K562 (cell line): Measurements from ENCODE around the gene ZFYVE28. TPM values are rescaled to one million over a fixed set of nuclear protein-coding genes. Genes with fewer than 3 reads are reported as not detected.
A peak's percentile ranks its signal among the peaks of the same experiment; 100 is the strongest.

Source experiments
- CXXC5 ChIP-seq: fragments of 250-450 bp; sonication (Bioruptor Pico); IDR thresholded peaks from 2 replicates; pipeline ENCODE4 v1.8.0; 2022; ENCODE audit warnings: inconsistent platforms, mild to moderate bottlenecking, moderate library complexity
- DIDO1 ChIP-seq: fragments of 450-650 bp; IDR thresholded peaks from 2 replicates; pipeline ENCODE4 v1.6.1; 2016; ENCODE audit warnings: low read depth, missing biosample characterization, missing genetic modification characterization
- MTA2 ChIP-seq: fragments of 450-650 bp; IDR thresholded peaks from 2 replicates; pipeline ENCODE4 v1.6.1; 2016; ENCODE audit warnings: low read depth
- NONO ChIP-seq, 2 experiments: fragments of 200-400 bp in 1 of 2; fragments of 450-650 bp in 1 of 2; formaldehyde crosslinking in 1 of 2; IDR thresholded peaks; 2 replicates each; pipeline ENCODE4 v1.6.1; 2017; ENCODE audit warnings: low read depth in 2 of 2, mild to moderate bottlenecking in 2 of 2, moderate library complexity in 2 of 2, low read length in 1 of 2
- RBM15 ChIP-seq: fragments of 200-400 bp; formaldehyde crosslinking; IDR thresholded peaks from 2 replicates; pipeline ENCODE4 v1.6.1; 2018; ENCODE audit warnings: mild to moderate bottlenecking, low read length, moderate library complexity; ENCODE audit not compliant: insufficient read depth
- SIN3A ChIP-seq, 2 experiments: fragments of 150-350 bp in 1 of 2; IDR thresholded peaks; 2 replicates each; pipeline ENCODE4 v1.6.1; 2011 to 2016; ENCODE audit warnings: borderline replicate concordance in 2 of 2, low read depth in 2 of 2, low read length in 2 of 2, mild to moderate bottlenecking in 2 of 2, moderate library complexity in 2 of 2; ENCODE audit not compliant: control insufficient read depth in 1 of 2
- SRSF1 ChIP-seq: fragments of 200-400 bp; formaldehyde crosslinking; IDR thresholded peaks from 2 replicates; pipeline ENCODE4 v1.6.1; 2017; ENCODE audit warnings: mild to moderate bottlenecking, low read depth, low read length, moderate library complexity
- XRCC3 ChIP-seq: fragments of 450-650 bp; IDR thresholded peaks from 2 replicates; pipeline ENCODE4 v1.6.1; 2017; ENCODE audit warnings: mild to moderate bottlenecking, moderate library complexity
- ZKSCAN3 ChIP-seq: fragments of 250-450 bp; sonication (Bioruptor Pico); IDR thresholded peaks from 2 replicates; pipeline ENCODE4 v1.4.0; 2020
- ZKSCAN8 ChIP-seq: fragments of 200-800 bp; sonication (Bioruptor generic); IDR thresholded peaks from 2 replicates; pipeline ENCODE4 v1.6.1; 2016; ENCODE audit warnings: missing genetic modification characterization, missing compliant biosample characterization
- ZNF23 ChIP-seq: fragments of 250-450 bp; sonication (Bioruptor Pico); IDR thresholded peaks from 2 replicates; pipeline ENCODE4 v1.4.0; 2020; ENCODE audit warnings: mild to moderate bottlenecking
- ZNF282 ChIP-seq: sonication (generic); formaldehyde crosslinking; IDR thresholded peaks from 2 replicates; pipeline ENCODE4 v1.8.1; 2023; ENCODE audit warnings: missing genetic modification reagents
- ZNF41 ChIP-seq: fragments of 250-450 bp; sonication (Bioruptor Pico); conservative IDR thresholded peaks from 2 replicates; pipeline ENCODE4 v1.4.0; 2020; ENCODE audit warnings: mild to moderate bottlenecking
- ZNF436 ChIP-seq: fragments of 250-450, 450-650 bp; sonication (Bioruptor Pico); formaldehyde crosslinking; IDR thresholded peaks from 2 replicates; pipeline ENCODE4 v1.7.0; 2020; ENCODE audit warnings: mild to moderate bottlenecking
- ZNF57 ChIP-seq: fragments of 450-650 bp; formaldehyde crosslinking; IDR thresholded peaks from 2 replicates; pipeline ENCODE4 v1.4.0; 2020; ENCODE audit warnings: mild to moderate bottlenecking, moderate library complexity
- ZNF699 ChIP-seq: fragments of 250-450 bp; sonication (Bioruptor Pico); IDR thresholded peaks from 2 replicates; pipeline ENCODE4 v1.8.0; 2021; ENCODE audit warnings: mild to moderate bottlenecking, moderate library complexity; ENCODE audit not compliant: insufficient replicate concordance
- polyA plus RNA-seq, 8 experiments: library from polyadenylated mRNA; depleted of rRNA in 4 of 8; stranded (reverse) in 5 of 8; unstranded in 3 of 8; fragments of >200 nt; fragmentation: Nextera tagmentation in 2 of 8; fragmentation: Illumina TruSeq in 1 of 8; extraction: Ambion mirVana in 2 of 8; extraction: Trizol in 1 of 8; gene quantifications; 2 replicates each; pipeline versions ENCODE4 v1.2.1 to v1.2.3, GENCODE V29; 2011 to 2014; ENCODE audit warnings: inconsistent platforms in 1 of 8, missing spikeins in 1 of 8
- total RNA-seq, 7 experiments: library from RNA; depleted of rRNA in 6 of 7; stranded (reverse); fragments of >200 nt in 6 of 7; fragmentation: Illumina TruSeq in 2 of 7; extraction: Trizol in 2 of 7; gene quantifications; 2 replicates each; pipeline versions ENCODE4 v1.2.1 to v1.2.3, GENCODE V29; 2011 to 2021; ENCODE audit warnings: low replicate concordance in 1 of 7
- TF ChIP-seq, protein P1 (sequence below): fragments of 450-650 bp; IDR thresholded peaks from 2 replicates; pipeline ENCODE4 v1.6.1; 2014; ENCODE audit warnings: low read depth, mild to moderate bottlenecking, moderate library complexity, borderline replicate concordance
- TF ChIP-seq, protein P2 (sequence below): IDR thresholded peaks from 2 replicates; pipeline ENCODE4 v1.6.1; 2014; ENCODE audit warnings: antibody characterized with exemption
- TF ChIP-seq, protein P3 (sequence below), 2 experiments: fragments of 150-350 bp in 1 of 2; IDR thresholded peaks; 2 replicates each; pipeline ENCODE4 v1.6.1; 2012 to 2016; ENCODE audit warnings: low read depth in 2 of 2, low read length in 2 of 2, mild to moderate bottlenecking in 1 of 2, moderate library complexity in 1 of 2
- TF ChIP-seq, protein P4 (sequence below): fragments of 250-450 bp; sonication (Bioruptor Pico); IDR thresholded peaks from 2 replicates; pipeline ENCODE4 v1.4.0; 2020

Gene ZFYVE28
- total and polyA plus RNA-seq, 9 of the 15 experiments (the other 6 are each of a cell fraction or from before 2014, with no cell fraction given), result 1.3 to 24.8 (median 8.9) TPM

DNA sequence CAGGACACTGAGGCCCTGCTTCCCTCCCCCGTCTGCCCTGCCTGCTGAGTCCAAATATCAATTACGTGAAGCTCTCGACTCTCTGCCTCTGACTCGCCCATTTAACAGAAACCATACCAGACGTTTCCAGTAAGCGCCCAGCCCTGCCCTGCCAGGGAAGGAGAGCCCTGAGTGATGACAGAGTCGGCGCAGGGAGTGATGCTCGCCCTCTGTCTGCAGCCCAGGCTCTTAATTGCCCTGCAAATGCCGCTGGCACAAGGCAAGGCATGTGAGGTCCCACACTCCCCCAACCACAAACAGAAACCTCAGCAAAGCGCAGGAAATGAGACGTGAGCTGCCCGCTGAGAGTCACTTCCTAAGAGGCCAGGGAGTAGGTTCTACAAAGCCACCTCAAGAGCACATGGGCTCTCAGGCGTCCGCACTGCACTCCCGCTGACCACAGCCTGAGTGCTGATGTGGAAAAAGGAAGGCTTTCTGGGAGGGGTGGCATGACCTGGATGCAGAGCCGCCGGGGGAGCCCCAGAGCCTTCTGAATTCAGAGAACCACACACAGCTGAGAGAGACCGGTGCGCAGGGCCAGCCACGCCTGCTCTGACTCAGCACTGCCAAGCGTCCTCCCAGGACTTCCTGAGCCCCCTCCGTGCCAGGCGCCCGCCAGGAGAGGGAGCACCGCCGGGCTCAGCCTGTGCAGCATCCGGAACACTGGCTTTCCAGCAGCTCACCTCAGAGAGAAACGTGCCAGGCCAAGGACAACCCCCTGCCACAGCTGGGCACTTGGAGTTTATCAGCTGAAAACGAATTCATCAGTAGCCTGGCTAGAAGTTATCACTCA, 5.3 kb downstream of the ZFYVE28 start (continued):
- no peak for TF ChIP-seq ZNF282 (CRISPR knock-in tag)
- peak; percentile 68 for TF ChIP-seq CXXC5 (CRISPR knock-in tag)
- no peak for TF ChIP-seq NONO (IDR thresholded peaks at IDR 0.05; ENCODE audit: low read depth in 2 of 2, low read length in 1 of 2)
- no peak for TF ChIP-seq ZKSCAN8 (CRISPR knock-in tag)
- no peak for TF ChIP-seq DIDO1 (tag)
- no peak for TF ChIP-seq SRSF1
- TF ChIP-seq ZNF57 (CRISPR knock-in tag), result no peak
- TF ChIP-seq, protein P1, sequence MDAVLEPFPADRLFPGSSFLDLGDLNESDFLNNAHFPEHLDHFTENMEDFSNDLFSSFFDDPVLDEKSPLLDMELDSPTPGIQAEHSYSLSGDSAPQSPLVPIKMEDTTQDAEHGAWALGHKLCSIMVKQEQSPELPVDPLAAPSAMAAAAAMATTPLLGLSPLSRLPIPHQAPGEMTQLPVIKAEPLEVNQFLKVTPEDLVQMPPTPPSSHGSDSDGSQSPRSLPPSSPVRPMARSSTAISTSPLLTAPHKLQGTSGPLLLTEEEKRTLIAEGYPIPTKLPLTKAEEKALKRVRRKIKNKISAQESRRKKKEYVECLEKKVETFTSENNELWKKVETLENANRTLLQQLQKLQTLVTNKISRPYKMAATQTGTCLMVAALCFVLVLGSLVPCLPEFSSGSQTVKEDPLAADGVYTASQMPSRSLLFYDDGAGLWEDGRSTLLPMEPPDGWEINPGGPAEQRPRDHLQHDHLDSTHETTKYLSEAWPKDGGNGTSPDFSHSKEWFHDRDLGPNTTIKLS, result peak; percentile 73; the same call in 1 of the 2 replicates
- TF ChIP-seq ZNF23 (CRISPR knock-in tag), result no peak
- peak; percentile 67 to 89; a peak in 2 of 4 replicates for TF ChIP-seq SIN3A (IDR thresholded peaks at IDR 0.05; ENCODE audit: borderline replicate concordance in 2 of 2, control insufficient read depth in 1 of 2, low read depth in 2 of 2, low read length in 2 of 2)
- TF ChIP-seq ZNF436 (CRISPR knock-in tag), result no peak
- TF ChIP-seq, protein P2, sequence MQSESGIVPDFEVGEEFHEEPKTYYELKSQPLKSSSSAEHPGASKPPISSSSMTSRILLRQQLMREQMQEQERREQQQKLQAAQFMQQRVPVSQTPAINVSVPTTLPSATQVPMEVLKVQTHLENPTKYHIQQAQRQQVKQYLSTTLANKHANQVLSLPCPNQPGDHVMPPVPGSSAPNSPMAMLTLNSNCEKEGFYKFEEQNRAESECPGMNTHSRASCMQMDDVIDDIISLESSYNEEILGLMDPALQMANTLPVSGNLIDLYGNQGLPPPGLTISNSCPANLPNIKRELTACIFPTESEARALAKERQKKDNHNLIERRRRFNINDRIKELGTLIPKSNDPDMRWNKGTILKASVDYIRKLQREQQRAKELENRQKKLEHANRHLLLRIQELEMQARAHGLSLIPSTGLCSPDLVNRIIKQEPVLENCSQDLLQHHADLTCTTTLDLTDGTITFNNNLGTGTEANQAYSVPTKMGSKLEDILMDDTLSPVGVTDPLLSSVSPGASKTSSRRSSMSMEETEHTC, result no peak
- TF ChIP-seq, protein P3, sequence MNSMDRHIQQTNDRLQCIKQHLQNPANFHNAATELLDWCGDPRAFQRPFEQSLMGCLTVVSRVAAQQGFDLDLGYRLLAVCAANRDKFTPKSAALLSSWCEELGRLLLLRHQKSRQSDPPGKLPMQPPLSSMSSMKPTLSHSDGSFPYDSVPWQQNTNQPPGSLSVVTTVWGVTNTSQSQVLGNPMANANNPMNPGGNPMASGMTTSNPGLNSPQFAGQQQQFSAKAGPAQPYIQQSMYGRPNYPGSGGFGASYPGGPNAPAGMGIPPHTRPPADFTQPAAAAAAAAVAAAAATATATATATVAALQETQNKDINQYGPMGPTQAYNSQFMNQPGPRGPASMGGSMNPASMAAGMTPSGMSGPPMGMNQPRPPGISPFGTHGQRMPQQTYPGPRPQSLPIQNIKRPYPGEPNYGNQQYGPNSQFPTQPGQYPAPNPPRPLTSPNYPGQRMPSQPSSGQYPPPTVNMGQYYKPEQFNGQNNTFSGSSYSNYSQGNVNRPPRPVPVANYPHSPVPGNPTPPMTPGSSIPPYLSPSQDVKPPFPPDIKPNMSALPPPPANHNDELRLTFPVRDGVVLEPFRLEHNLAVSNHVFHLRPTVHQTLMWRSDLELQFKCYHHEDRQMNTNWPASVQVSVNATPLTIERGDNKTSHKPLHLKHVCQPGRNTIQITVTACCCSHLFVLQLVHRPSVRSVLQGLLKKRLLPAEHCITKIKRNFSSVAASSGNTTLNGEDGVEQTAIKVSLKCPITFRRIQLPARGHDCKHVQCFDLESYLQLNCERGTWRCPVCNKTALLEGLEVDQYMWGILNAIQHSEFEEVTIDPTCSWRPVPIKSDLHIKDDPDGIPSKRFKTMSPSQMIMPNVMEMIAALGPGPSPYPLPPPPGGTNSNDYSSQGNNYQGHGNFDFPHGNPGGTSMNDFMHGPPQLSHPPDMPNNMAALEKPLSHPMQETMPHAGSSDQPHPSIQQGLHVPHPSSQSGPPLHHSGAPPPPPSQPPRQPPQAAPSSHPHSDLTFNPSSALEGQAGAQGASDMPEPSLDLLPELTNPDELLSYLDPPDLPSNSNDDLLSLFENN (IDR thresholded peaks at IDR 0.05; ENCODE audit: low read depth in 2 of 2, low read length in 2 of 2), result no peak
- no peak for TF ChIP-seq XRCC3
- TF ChIP-seq ZKSCAN3 (CRISPR knock-in tag), result no peak
- no peak for TF ChIP-seq ZNF699 (CRISPR knock-in tag)
- TF ChIP-seq RBM15, result no peak
- TF ChIP-seq, protein P4, sequence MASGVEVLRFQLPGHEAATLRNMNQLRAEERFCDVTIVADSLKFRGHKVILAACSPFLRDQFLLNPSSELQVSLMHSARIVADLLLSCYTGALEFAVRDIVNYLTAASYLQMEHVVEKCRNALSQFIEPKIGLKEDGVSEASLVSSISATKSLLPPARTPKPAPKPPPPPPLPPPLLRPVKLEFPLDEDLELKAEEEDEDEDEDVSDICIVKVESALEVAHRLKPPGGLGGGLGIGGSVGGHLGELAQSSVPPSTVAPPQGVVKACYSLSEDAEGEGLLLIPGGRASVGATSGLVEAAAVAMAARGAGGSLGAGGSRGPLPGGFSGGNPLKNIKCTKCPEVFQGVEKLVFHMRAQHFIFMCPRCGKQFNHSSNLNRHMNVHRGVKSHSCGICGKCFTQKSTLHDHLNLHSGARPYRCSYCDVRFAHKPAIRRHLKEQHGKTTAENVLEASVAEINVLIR (CRISPR knock-in tag), result peak; percentile 28; the same call in 1 of the 2 replicates
- TF ChIP-seq ZNF41, result no peak
- no peak for TF ChIP-seq MTA2
